Liver (tissue), 3 donors: ENCODE data around the gene IFNA16.

Source experiments
- ATF3 ChIP-seq: IDR thresholded peaks from 2 replicates; pipeline ENCODE4 v1.6.1; 2016; ENCODE audit warnings: antibody characterized with exemption
- CTCF ChIP-seq: fragments of 150-350 bp; IDR thresholded peaks from 2 replicates; pipeline ENCODE4 v1.5.1; 2017; ENCODE audit warnings: improper control_type of control experiment, low read depth, low read length; ENCODE audit not compliant: missing input control
- EGR1 ChIP-seq, 2 donors: IDR thresholded peaks; 2 replicates each; pipeline ENCODE4 v1.6.1; 2016 to 2018; ENCODE audit warnings: antibody characterized with exemption in 2 of 2, low read depth in 2 of 2
- GABPA ChIP-seq, 2 donors: IDR thresholded peaks in 1 of 2; conservative IDR thresholded peaks in 1 of 2; 2 replicates each; pipeline ENCODE4 v1.6.1; 2016; ENCODE audit warnings: antibody characterized with exemption in 2 of 2, mild to moderate bottlenecking in 1 of 2, moderate library complexity in 1 of 2
- JUND ChIP-seq, 2 donors: IDR thresholded peaks; 2 replicates each; pipeline ENCODE4 v1.6.1; 2016; ENCODE audit warnings: antibody characterized with exemption in 2 of 2
- MAX ChIP-seq: IDR thresholded peaks from 2 replicates; pipeline ENCODE4 v1.6.1; 2016; ENCODE audit warnings: antibody characterized with exemption
- RAD21 ChIP-seq, 2 donors: IDR thresholded peaks; 2 replicates each; pipeline ENCODE4 v1.6.1; 2016; ENCODE audit warnings: antibody characterized with exemption in 2 of 2, mild to moderate bottlenecking in 2 of 2
- REST ChIP-seq: IDR thresholded peaks from 2 replicates; pipeline ENCODE4 v1.6.1; 2016; ENCODE audit warnings: antibody characterized with exemption, mild to moderate bottlenecking
- TAF1 ChIP-seq: conservative IDR thresholded peaks from 2 replicates; pipeline ENCODE4 v1.6.1; 2016; ENCODE audit warnings: antibody characterized with exemption, mild to moderate bottlenecking
- YY1 ChIP-seq: IDR thresholded peaks from 2 replicates; pipeline ENCODE4 v1.6.1; 2016; ENCODE audit warnings: antibody characterized with exemption, mild to moderate bottlenecking
- donor health status: healthy.
- donor health status: healthy.

- TF ChIP-seq CTCF (no peak), YY1 (no peak), JUND (IDR thresholded peaks at IDR 0.05) (no peak), GABPA (IDR thresholded peaks at IDR 0.05 in 1 of 2, conservative IDR thresholded peaks at IDR 0.05 in 1 of 2) (no peak), MAX (no peak), TAF1 (no peak), REST (no peak), ATF3 (no peak), EGR1 (IDR thresholded peaks at IDR 0.05; ENCODE audit: low read depth in 2 of 2) (no peak), RAD21 (IDR thresholded peaks at IDR 0.05) (no peak)
Observed at GRCh38 chr9:21255538-21256212, 38.6 kb upstream of the IFNA16 start.
